Lower lobe of right lung (tissue), 2 donors: ENCODE data around the gene CCDC93. TPM values are rescaled to one million over a fixed set of nuclear protein-coding genes. Genes with fewer than 3 reads are reported as not detected.

Experiments
- ATAC-seq, 2 donors: fragments of 200-7000 bp; cut with Tn5 transposase; one replicate each; pipeline ENCODE4 v1.9.1; 2020 to 2022; ENCODE audit warnings: mild to moderate bottlenecking in 2 of 2, moderate library complexity in 2 of 2
- DNase-seq: peaks from one replicate; pipeline ENCODE4 v3.0.0-alpha.2; 2020
- H3K27ac ChIP-seq: fragments of 200-600 bp; one replicate; pipeline ENCODE4 v1.8.0; 2022
- H3K27me3 ChIP-seq: fragments of 200-600 bp; one replicate; pipeline ENCODE4 v1.8.0; 2022; ENCODE audit warnings: low read depth
- H3K36me3 ChIP-seq: fragments of 200-600 bp; one replicate; pipeline ENCODE4 v1.8.0; 2022; ENCODE audit warnings: mild to moderate bottlenecking
- H3K4me1 ChIP-seq: fragments of 200-600 bp; one replicate; pipeline ENCODE4 v1.8.0; 2022
- H3K4me3 ChIP-seq: fragments of 200-600 bp; one replicate; pipeline ENCODE4 v1.8.0; 2022; ENCODE audit warnings: mild to moderate bottlenecking
- H3K9me3 ChIP-seq: fragments of 200-600 bp; one replicate; pipeline ENCODE4 v1.8.0; 2022
- intact Hi-C: fragments of 100-400 bp; cut with DNase I; formaldehyde crosslinking; loops from one replicate; pipeline ENCODE4 v1.11.0; 2022
- total RNA-seq: library from RNA; stranded (reverse); fragmentation: NEBNext Ultra II Directional; extraction: Animal tissue kit (Norgen Biotek cat#: 25700); gene quantifications from one replicate; pipeline ENCODE4 v1.2.1, GENCODE V29; 2021
- TF ChIP-seq, protein P1 (sequence below): fragments of 200-600 bp; IDR thresholded peaks from one replicate; pipeline ENCODE4 v1.8.0; 2022; ENCODE audit warnings: antibody characterized with exemption, mild to moderate bottlenecking
- donor health status: DM: no; HTN: yes; CAD: no; lungs with severe emphysema.

CCDC93 gene
- total RNA-seq, 1 donor from 2014 or later = 47.3 TPM

DNA sequence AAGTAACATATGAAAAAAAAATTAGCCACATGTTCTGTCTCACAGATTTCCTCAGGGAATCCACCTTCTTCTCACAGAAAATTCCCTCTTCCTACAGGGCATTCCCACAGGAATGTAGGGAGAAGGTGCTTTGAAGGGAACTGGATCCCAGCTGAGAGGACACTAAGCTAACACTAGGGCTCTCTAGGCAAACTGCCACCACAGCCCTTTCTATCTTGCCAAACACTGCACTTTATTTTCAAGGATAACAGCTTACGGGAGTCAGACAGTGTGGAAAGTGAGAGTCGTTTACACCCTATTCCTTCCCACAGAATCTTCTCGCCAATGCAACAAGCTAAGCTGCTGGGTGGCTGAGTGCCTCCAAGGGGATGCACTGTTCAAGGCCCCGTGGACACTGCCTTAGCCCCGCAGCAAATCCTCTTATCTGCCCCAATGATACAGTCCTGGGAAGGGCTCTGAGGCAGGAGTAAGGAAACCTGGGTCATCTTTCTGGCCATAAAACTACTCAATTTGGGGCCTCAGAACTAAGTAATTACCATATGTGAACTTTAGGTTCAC, 76.9 kb downstream of the CCDC93 start:
- TF ChIP-seq, protein P1, sequence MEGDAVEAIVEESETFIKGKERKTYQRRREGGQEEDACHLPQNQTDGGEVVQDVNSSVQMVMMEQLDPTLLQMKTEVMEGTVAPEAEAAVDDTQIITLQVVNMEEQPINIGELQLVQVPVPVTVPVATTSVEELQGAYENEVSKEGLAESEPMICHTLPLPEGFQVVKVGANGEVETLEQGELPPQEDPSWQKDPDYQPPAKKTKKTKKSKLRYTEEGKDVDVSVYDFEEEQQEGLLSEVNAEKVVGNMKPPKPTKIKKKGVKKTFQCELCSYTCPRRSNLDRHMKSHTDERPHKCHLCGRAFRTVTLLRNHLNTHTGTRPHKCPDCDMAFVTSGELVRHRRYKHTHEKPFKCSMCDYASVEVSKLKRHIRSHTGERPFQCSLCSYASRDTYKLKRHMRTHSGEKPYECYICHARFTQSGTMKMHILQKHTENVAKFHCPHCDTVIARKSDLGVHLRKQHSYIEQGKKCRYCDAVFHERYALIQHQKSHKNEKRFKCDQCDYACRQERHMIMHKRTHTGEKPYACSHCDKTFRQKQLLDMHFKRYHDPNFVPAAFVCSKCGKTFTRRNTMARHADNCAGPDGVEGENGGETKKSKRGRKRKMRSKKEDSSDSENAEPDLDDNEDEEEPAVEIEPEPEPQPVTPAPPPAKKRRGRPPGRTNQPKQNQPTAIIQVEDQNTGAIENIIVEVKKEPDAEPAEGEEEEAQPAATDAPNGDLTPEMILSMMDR = no peak
- H3K27me3 ChIP-seq = no peaks in the 10 kb centered on the region
- peaks cover 4% of the 10 kb centered on the region for H3K4me1 ChIP-seq
- H3K4me3 ChIP-seq = no peak overlapping the region
- ATAC-seq (no peak), DNase-seq (no peak)
- H3K36me3 ChIP-seq = peaks cover 100% of the 10 kb centered on the region
- intact Hi-C loops = no loop called here
- no peak overlapping the region for H3K27ac ChIP-seq
- no peaks in the 10 kb centered on the region for H3K9me3 ChIP-seq

DNA sequence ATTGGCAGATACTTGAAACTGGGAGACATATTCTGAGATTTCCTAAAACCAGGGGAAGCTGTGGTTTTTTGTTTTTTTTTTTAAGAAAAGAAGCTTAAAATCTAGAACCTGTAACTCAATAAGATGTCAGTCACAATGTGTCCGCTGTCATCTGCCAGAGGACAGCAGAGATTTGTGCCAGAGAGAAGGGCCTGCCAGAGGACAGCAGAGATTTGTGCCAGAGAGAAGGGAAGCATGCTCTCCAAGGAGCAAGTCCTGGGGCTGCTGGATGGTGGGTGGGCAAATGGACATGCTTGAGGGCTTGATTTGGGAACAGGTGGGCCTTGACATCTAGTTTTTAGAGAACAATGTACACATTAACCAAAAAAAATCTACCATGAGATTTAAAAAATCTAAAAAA, 77.9 kb downstream of the CCDC93 start:
- TF ChIP-seq, protein P1 = no peak
- DNase-seq (no peak), ATAC-seq (no peak)
- Histone ChIP-seq H3K4me1 (peaks cover 4% of the 10 kb centered on the region), H3K4me3 (no peak overlapping the region), H3K27me3 (no peaks in the 10 kb centered on the region), H3K36me3 (peaks cover 100% of the 10 kb centered on the region), H3K9me3 (no peaks in the 10 kb centered on the region), H3K27ac (no peak overlapping the region)
- intact Hi-C loops = no loop called here

DNA sequence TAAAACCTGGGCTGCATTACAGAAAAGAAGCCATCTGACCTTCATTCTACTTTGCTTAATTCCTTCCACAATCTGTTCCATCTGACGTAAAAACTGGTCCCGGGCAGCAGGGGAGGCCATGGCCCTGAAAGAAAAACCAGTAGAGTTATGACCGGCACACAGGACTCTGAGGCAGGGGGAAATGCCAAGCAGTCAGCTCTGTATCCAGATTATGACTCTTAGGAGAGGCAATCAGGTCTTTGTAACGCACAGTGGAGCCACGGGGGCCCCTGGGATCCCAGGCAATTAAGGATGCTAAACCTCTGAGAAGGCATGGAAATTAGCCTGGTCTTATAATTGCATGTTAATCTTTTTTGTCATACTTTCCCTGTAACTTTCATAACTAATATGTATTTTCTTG, 78.4 kb downstream of the CCDC93 start:
- no peaks in the 10 kb centered on the region for H3K27me3 ChIP-seq
- H3K4me3 ChIP-seq = no peak overlapping the region
- intact Hi-C loops = no loop called here
- DNase-seq (no peak), ATAC-seq (no peak)
- peaks cover 4% of the 10 kb centered on the region for H3K4me1 ChIP-seq
- no peaks in the 10 kb centered on the region for H3K9me3 ChIP-seq
- H3K36me3 ChIP-seq = peaks cover 100% of the 10 kb centered on the region
- no peak overlapping the region for H3K27ac ChIP-seq
- TF ChIP-seq, protein P1 = no peak

DNA sequence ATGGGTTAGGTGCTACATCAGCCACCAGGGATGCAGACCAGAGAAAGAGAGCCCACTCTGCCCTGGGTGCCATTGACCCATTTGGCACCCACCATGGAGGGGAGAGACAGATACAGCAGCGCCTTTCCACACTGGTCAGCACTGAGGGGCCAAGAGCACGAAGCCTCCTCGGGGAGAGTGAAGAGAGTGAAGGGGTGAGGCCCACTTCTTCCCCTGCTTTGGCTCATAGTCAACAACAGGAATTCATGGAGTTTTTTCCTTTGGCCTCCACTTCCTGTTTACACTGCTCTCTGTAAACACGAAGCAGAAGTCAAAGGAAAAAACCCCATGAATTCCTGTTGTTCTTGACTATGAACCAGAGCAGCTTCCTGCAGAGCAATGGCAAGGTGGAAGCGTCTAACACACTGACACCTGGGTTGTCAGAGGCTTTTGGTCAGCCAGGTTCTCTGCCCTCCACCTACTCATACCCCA, 80.0 kb downstream of the CCDC93 start:
- ATAC-seq = no peak
- TF ChIP-seq, protein P1 = no peak
- peaks cover 4% of the 10 kb centered on the region for H3K4me1 ChIP-seq
- peaks cover 100% of the 10 kb centered on the region for H3K36me3 ChIP-seq
- DNase-seq = no peak
- H3K27me3 ChIP-seq = no peaks in the 10 kb centered on the region
- H3K4me3 ChIP-seq = no peak overlapping the region
- intact Hi-C loops = no loop called here
- H3K27ac ChIP-seq = no peak overlapping the region
- no peaks in the 10 kb centered on the region for H3K9me3 ChIP-seq

DNA sequence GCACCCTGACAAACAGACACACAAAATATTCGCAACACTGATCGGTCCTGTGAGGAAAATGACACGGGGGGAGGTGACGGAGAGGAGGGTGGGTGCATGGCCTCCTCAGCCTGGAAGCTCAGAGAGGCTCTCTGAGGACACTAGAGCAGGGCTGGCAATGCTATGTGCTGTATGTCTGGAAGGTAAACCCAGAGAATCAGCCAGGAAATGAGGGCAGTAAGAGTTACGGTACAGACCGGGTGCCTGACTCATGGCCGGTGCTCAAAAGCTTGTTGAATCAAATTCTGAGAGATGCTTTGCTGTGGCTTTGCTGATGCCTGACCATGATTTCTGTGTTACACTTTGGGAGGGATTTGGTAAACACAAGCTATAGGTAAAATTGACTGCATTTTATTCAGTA, 81.9 kb downstream of the CCDC93 start:
- TF ChIP-seq, protein P1 = no peak
- ATAC-seq (no peak), DNase-seq (no peak)
- intact Hi-C loops = no loop called here
- H3K4me1 ChIP-seq = peaks cover 4% of the 10 kb centered on the region
- no peak overlapping the region for H3K27ac ChIP-seq
- peaks cover 80% of the 10 kb centered on the region for H3K36me3 ChIP-seq
- H3K4me3 ChIP-seq = no peak overlapping the region
- H3K27me3 ChIP-seq = no peaks in the 10 kb centered on the region
- H3K9me3 ChIP-seq = no peaks in the 10 kb centered on the region
